Peyer's patch (tissue), 4 donors: ENCODE measurements around the gene AK1. TPM values are rescaled to one million over a fixed set of nuclear protein-coding genes. Genes with fewer than 3 reads are reported as not detected.

Source experiments
- DNase-seq, 3 donors: peaks; one replicate each; pipeline ENCODE4 v3.0.0-alpha.2; 2017 to 2019
- H3K27ac ChIP-seq, 4 donors: fragments of 200-600 bp; sonication (generic); one replicate each; pipeline ENCODE4 v1.5.1; 2016 to 2019
- H3K27me3 ChIP-seq, 2 donors: fragments of 200-600 bp; sonication (generic); one replicate each; pipeline ENCODE4 v1.5.1; 2019
- H3K36me3 ChIP-seq, 3 donors: fragments of 200-600 bp; sonication (generic); one replicate each; pipeline ENCODE4 v1.5.1; 2016 to 2019
- H3K4me1 ChIP-seq, 4 donors: fragments of 200-600 bp; sonication (generic); one replicate each; pipeline ENCODE4 v1.5.1; 2016 to 2019
- H3K4me3 ChIP-seq, 4 donors: fragments of 200-600 bp; sonication (generic); 1 replicate in 3 of 4; 2 replicates in 1 of 4; pipeline ENCODE4 v1.5.1; 2016 to 2019; ENCODE audit warnings: mild to moderate bottlenecking in 1 of 4
- H3K9me3 ChIP-seq, 4 donors: fragments of 200-600 bp; sonication (generic); one replicate each; pipeline ENCODE4 v1.5.1; 2016 to 2019; ENCODE audit warnings: mild to moderate bottlenecking in 1 of 4
- CTCF ChIP-seq, 6 experiments: fragments of 450-650 bp in 4 of 6; fragments of 200-600 bp in 2 of 6; sonication (generic) in 1 of 6; IDR thresholded peaks; one replicate each; pipeline ENCODE4 v1.5.1; 2017 to 2019; ENCODE audit warnings: antibody characterized with exemption in 6 of 6, mild to moderate bottlenecking in 3 of 6, moderate library complexity in 1 of 6
- POLR2A ChIP-seq, 2 donors: fragments of 450-650 bp; IDR thresholded peaks; one replicate each; pipeline ENCODE4 v1.5.1; 2017; ENCODE audit warnings: antibody characterized with exemption in 2 of 2, mild to moderate bottlenecking in 2 of 2, moderate library complexity in 2 of 2
- total RNA-seq, 4 donors: library from RNA; depleted of rRNA; stranded (reverse); fragments of >200 nt; gene quantifications; one replicate each; pipeline ENCODE4 v1.1.0, GENCODE V29; 2016

The AK1 gene
- 10 to 100 TPM in 3 of 4 donors, 1 to 10 TPM in 1; 2.5 to 22.3 (median 18.4) TPM for total RNA-seq

- H3K4me3 ChIP-seq, result peak within 1 kb of the TSS; percentile 27 to 70 (median 48)
- H3K4me1 ChIP-seq, result peaks cover 0 to 45% (median 0%) of the 10 kb centered on the region in 4 donors
- TF ChIP-seq POLR2A (IDR thresholded peaks at IDR 0.05), result peak in 1 of 2 donors; percentile 21
- TF ChIP-seq CTCF (IDR thresholded peaks at IDR 0.05), result no peak
- H3K27me3 ChIP-seq, result no peaks in the 10 kb centered on the region
- DNase-seq, result peak in 2 of 3 donors; percentile 77 to 83
- H3K36me3 ChIP-seq, result no peaks in the 10 kb centered on the region
- H3K27ac ChIP-seq, result peak within 1 kb of the TSS; percentile 38 to 74 (median 58)
- no peaks in the 10 kb centered on the region for H3K9me3 ChIP-seq
Observed at GRCh38 chr9:127877566-127877998, at the start of gene AK1. AK1 (minus strand) TSS chr9:127877675; CDS start chr9:127874617, 3,058 bp downstream.

DNA sequence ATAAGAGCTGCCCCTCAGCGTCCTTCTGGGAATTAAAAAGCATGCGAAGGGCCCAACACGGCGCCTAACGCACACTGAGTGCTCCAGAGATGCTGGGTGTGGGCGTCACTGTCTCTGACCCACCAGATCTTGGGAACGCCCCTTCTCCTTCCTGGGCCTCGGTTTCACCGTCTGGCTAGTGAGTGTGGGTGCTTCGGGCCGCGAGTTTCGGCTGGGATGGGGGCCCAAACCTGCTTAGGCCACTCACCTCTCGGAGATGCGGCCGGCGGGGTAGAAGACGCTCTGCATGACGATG, 49.4 kb upstream of the AK1 start:
- no peak for DNase-seq
- H3K9me3 ChIP-seq, result no peaks in the 10 kb centered on the region
- H3K27ac ChIP-seq, result no peak overlapping the region
- peaks cover 0 to 21% of the 10 kb centered on the region in 2 donors for H3K27me3 ChIP-seq
- peaks cover 0 to 36% (median 21%) of the 10 kb centered on the region in 4 donors for H3K4me1 ChIP-seq
- no peaks in the 10 kb centered on the region for H3K36me3 ChIP-seq
- H3K4me3 ChIP-seq, result peak overlapping the region; percentile 18 to 47 (median 36)
- TF ChIP-seq POLR2A (IDR thresholded peaks at IDR 0.05) (no peak), CTCF (IDR thresholded peaks at IDR 0.05) (no peak)

GRCh38 chr9:127925959-127926905, 48.8 kb upstream of the AK1 start:
- Histone ChIP-seq H3K27me3 (peaks cover 0 to 21% of the 10 kb centered on the region in 2 donors), H3K36me3 (no peaks in the 10 kb centered on the region), H3K9me3 (no peaks in the 10 kb centered on the region), H3K27ac (no peak overlapping the region), H3K4me3 (no peak overlapping the region), H3K4me1 (peaks cover 0 to 36% (median 24%) of the 10 kb centered on the region in 4 donors)
- no peak for DNase-seq
- no peak for TF ChIP-seq CTCF (IDR thresholded peaks at IDR 0.05)

GRCh38 chr9:127924736-127925444, 47.4 kb upstream of the AK1 start:
- H3K9me3 ChIP-seq, result no peaks in the 10 kb centered on the region
- TF ChIP-seq POLR2A (IDR thresholded peaks at IDR 0.05), result no peak
- no peak for TF ChIP-seq CTCF (IDR thresholded peaks at IDR 0.05)
- H3K27ac ChIP-seq, result no peak overlapping the region
- H3K36me3 ChIP-seq, result no peaks in the 10 kb centered on the region
- no peak overlapping the region for H3K4me3 ChIP-seq
- no peak for DNase-seq
- peaks cover 0 to 21% of the 10 kb centered on the region in 2 donors for H3K27me3 ChIP-seq
- H3K4me1 ChIP-seq, result peaks cover 0 to 27% (median 20%) of the 10 kb centered on the region in 4 donors

DNA sequence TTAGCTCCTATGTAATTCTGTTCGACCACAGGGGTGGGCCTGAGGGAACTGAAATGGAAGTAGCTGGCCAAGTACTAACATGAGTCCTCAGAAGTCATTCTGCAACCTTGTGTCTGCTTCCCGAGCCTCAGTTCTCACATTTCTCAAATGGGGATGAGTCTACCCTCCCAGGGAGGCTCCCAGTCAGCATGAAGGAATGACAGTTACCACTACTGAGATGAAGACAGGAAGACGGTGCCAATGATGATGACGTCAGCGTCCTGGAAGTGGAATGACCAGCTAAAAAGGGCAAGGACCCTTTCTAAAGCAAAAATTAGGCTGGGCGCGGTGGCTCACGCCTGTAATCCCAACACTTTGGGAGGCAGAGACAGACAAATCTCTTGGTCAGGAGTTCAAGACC, 46.3 kb upstream of the AK1 start:
- H3K27ac ChIP-seq, result no peak overlapping the region
- no peaks in the 10 kb centered on the region for H3K9me3 ChIP-seq
- no peaks in the 10 kb centered on the region for H3K36me3 ChIP-seq
- no peak overlapping the region for H3K4me3 ChIP-seq
- TF ChIP-seq POLR2A (IDR thresholded peaks at IDR 0.05) (no peak), CTCF (IDR thresholded peaks at IDR 0.05) (no peak)
- DNase-seq, result no peak
- H3K4me1 ChIP-seq, result peaks cover 3 to 31% (median 22%) of the 10 kb centered on the region in 4 donors
- peaks cover 0 to 14% of the 10 kb centered on the region in 2 donors for H3K27me3 ChIP-seq
